Suppressor macrophage (primary cell): ENCODE data around the gene DDX31.

Source experiments
- DNase-seq, 4 experiments: peaks; one replicate each; pipeline ENCODE4 v3.0.0-alpha.2; 2020 to 2022

DDX31 gene

DNA sequence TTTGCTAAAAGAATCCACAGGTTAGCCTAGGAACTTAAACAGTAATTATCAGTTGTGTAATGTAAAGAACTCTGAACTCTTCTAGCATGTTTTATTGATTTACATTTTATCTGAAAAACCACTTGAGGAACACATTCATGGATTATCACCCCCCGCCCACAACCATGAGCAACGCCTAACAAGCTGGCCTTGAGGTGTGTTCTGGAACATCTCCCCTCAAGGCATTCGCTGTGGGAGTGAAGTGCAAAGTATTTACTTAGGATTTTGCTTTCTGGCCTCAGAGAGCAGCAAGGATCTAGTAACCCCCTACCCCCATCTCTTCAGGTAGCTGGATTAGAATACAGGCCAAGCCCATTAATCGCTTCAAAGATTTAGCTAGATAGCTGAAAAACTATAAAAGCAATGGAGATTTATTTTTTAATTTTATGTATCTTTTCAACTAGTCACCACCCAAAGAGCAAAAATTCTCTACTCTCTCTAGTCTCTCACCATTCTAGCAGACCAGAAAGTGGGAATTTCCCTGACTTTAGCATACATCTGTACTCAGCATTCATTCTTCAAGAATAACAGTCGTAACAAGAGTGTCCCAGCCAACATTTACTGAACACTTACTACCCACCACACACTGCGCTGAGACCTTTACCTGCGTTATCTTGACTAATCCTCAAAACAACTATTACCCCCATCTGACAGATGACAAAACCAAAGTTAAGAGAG, 37.2 kb downstream of the DDX31 start:
- no peak for DNase-seq

DNA sequence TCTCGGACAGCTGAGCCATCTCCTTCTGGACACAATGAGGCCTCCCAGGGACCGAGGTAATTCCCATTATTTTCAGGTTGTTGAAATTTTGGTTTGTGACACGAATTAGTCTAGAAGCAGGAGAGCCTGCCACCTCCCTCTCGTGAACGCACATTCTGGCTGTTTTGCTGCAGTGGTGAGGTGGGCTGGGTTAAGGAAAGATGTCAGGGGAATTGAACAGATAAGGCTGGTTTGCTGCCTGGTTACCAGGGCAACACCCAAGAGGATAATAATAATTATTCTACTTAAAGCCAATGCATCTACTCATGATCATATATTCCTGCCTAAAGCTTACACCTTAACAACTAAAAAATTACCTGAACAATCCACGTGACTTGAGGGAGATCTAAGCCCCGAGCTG, 38.1 kb downstream of the DDX31 start:
- no peak for DNase-seq

DNA sequence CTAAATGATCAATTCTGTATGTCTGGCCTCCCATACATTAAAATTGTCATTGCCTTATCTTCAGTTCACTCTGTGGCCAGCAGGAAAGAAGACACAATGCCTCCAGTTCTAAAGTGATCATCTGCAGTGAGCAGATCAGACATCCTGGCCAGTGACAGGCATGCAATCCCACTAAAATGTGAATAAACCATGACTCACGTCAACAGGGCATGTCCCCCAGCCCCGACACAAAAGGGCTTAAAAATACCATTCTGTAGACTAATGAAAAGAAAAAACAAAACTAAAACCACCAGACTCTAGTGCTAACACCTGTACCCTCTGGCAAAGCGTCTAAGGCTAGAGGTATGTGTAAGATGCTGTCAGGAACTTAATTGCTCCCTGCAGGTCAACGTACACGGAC, 38.5 kb downstream of the DDX31 start:
- no peak for DNase-seq

DNA sequence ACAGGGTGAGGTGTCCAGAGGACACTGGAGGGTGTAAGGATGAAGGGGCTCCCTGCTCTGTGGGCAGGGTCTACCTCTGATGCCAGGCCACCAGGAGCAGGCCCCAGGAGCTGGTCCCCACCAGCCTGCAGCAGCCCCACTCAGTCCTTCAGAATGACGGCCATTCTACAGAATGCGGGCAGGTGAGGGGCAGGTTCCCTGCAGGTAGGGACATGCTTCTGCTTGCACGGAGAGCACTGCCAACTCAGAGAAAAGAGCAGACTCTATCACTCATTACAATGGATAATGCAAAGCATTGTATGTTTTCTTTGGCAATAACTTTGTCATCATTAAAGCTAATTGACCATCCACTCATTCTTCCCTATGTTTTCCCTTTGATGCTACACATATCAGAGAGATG, 39.0 kb downstream of the DDX31 start:
- DNase-seq: no peak

DNA sequence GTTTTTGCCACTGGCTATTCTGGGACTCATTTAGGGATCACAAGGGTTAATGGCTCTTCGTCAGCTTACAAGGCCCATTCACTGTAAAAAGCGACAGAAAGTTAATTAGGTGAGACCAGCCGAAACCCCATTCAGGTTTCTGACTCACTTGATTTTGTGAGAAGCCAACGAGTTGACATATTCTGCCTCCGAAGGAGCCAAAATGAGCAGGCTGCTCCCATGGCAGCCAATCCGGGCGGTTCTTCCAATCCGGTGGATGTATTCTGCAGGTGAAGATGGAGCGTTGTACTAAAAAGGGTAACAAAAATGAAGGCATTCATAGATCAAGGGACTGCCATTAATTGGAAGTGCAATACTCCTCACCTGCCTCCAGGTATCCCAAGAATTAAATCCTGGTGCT, 39.7 kb downstream of the DDX31 start:
- no peak for DNase-seq

DNA sequence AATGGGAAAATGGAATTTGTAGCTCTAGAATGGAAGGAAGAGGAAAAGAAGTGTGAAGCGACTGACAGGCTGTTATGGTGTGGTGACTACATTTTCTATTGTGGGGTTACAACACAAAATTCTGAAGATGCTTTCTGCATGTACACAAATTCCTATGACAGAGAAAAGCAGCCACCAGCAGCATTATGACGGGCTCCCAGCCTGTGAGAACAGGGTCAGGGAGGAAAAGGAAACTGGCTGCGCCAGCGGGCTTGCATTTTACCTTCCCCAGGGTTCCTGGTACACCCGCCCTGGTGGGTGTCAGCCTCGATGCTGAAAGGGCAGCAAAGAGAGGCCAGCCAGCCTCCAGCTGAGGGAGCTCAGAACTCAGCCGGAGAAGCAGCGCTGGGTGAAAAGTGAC, 41.0 kb downstream of the DDX31 start:
- no peak for DNase-seq

DNA sequence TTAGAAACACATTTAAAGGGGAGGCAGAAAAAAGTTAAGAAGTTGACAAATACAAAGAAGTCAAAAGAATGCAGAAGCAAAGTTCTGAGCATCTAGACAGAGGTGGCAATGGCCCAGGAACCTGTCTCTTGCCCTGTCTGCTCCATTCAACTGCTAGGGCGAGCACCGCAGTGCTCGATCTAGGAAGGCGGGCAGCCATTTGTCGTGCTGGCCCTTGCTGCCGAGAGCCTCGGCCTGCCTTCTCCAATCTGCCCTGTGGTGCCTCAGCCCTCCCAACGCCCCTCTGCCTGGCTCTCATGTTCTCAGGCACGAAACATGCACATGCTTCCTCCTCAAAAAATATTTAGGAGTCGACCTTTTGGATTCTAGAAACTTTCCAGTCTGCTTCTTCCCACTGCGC, 42.2 kb downstream of the DDX31 start:
- DNase-seq: no peak

DNA sequence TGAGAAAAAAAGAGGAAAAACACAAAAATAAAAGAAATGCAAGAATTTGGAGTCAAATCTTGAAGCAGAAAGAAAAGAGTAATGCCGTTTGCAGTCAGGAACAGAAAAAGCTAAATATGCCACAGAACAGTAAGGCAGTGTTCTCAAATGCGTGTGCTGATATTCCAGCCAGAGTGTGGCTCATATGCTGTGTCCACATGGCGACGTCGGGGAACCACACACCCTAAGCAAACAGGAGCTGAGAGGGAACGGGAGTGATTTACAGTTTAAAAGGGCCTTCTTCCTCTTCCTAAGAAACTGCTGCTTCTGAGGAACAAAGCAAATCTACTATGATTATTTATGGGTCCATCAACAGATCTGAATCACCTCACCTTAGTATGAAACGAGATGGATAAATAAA, 42.7 kb downstream of the DDX31 start:
- DNase-seq: no peak

DNA sequence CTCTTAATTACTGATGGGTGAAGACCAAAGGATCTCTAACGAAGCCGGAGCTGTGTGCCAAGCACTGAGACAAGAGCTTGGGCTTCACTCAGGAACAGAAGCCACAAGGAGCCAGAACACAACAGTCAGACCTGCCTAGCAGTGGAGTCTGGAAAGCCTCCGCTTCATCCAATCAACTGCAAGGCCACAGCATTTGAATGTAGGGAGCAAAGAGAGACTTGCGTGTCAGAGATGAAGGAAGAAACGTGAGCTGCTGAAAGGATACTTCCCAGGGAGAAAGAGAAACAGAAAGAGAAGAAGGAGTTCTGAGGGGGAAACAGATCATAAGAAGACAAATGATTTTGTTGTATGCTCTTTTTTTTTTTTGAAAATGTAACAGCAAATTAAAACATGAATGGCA, 43.5 kb downstream of the DDX31 start:
- no peak for DNase-seq

DNA sequence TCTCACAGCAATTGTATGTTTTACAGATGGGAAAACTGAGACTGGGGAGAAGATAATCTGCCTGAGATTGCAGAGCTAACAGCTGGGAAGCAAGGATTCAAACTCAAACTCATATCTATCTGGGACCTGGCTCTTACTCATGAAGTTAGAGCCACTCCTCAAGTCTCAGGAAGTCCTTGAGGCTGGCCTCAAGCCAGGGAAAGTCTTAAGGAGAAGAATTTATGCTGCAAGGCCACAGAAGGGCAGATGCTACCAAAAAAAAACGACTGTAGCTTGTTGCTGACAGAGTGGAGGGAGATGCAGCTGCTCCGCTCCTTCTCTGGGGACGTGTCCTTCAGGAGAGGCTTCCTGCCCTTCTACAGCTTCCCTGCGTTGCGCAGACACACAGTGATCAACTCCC, 47.6 kb downstream of the DDX31 start:
- DNase-seq: no peak

DNA sequence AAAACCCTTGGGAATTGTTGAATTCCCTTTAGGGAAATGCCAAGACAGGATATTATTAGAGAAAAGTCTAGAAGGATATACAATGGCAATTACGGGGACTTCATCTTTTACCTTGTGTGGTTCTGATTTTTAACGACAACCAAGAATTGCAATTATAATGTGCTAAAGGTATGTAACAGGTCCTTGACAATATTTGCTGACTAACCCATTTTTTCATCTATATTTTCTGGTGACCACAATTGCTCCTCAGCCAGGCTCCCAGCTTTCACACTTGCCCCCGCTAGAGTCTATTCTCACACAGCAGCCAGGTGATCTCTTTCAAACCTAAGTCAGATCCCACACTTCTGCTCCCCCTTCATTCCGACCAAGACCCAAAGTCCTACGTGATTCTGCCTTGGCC, 53.1 kb downstream of the DDX31 start:
- DNase-seq: no peak

DNA sequence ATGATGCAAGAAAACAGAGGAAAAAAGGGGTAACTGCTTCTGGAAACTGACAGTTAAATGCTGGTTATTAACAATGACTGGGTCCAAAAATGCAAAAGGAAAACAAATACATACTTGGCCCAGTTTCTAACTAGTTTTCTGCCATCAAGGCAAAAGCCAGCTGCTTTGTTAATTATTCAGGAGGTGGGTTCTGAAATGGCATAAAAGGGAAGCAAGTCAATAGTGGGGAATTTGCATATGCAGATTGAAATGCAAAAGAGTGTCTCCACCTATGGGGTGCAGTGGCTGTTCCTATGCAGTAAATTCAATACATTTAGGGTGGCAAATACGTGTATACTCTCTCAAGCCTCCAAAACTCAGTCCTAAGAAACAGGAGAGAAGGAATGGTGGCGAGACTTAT, 54.0 kb downstream of the DDX31 start:
- DNase-seq: no peak

DNA sequence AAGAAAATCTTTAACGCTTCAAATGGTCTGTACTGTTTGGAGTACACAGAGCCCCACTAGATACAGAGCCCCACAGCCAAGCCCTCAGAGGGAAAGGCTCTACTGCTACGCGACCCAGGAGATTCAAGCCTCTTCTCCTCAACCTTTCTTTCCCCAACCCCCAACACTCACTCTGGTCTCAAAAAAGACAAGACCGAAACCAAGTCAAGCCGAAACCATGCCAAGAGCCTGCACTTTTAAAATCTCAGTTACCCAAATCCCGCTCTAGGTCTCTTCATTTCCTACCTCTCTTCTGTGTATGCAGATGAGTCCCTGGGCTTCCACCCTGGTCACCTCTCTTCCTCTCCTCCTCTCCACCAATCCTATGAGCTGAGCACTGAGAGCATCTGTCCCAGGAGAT, 55.5 kb downstream of the DDX31 start:
- no peak for DNase-seq

DNA sequence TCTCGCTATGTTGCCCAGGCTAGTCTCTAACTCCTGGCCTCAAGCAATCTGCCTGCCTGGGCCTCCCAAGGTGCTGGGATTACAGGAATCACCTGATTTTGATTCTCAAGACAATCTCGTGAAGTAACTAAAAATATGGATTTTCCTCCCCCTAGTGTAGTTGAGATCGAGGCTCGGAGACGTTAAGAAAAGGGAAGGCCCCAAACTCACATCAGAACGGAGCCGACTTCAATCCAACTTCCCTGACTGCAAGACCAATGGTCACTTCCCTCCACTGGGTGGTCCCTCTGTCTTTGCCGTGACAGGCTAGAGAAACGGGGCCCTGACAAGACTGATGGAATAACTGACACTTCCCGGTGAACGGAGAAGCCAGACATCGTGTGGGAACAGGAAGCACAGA, 59.1 kb downstream of the DDX31 start:
- no peak for DNase-seq

DNA sequence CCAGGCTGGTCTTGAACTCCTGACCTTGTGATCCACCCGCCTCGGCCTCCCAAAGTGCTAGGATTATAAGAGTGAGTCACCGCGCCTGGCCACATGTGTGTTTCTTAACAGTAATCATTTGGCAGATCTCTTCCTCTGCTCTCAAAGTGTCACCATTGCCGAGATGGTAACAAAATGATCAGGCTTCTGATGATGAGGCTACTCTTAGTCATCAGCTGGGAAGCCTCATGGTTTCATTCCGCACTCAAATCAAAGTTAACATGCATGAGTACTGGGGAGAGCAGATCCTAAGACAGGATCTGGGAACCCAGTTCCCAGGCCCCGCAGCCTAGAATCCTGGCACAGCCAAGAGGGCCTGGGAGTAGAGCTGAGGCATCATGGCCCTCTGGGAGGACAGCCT, 60.0 kb downstream of the DDX31 start:
- DNase-seq: no peak

DNA sequence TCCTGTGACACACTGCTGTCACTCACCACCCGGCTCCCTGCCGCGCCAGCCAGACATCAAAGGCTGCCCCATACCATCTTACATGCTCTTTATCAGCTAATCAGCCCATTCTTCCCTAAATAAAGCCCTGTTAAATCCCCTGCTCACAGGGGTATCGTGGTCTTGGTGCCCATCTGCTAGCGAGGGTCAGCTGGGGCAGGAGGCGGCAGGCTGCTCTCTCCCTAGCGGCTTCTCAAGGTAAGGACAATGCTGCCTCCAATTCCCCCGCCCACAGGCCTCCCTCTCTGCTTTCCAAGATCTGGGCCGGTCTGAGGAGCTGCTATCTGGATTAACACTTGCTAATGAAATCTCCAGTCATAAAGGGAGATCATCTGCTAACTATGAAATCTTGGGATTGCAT, 60.6 kb downstream of the DDX31 start:
- DNase-seq: no peak

DNA sequence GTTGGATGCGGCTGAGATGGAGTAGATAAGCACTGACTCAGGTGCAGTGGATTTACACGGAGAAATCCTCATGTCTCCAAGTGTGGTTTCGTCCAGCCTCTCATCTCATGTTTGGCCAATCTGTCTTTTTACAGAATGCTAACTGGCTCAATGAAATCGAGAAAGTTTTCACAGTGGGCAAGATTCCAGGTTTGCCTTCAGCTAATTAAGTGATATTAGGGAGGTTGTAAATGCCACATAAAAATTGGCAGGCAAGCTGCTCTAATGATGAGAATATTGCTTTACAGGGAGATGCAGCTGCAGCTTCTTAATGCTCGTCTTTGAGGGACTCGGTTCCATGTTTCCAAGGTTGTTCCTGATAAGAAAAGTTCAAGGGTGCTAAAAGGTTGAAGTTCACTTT, 63.7 kb downstream of the DDX31 start:
- DNase-seq: no peak

DNA sequence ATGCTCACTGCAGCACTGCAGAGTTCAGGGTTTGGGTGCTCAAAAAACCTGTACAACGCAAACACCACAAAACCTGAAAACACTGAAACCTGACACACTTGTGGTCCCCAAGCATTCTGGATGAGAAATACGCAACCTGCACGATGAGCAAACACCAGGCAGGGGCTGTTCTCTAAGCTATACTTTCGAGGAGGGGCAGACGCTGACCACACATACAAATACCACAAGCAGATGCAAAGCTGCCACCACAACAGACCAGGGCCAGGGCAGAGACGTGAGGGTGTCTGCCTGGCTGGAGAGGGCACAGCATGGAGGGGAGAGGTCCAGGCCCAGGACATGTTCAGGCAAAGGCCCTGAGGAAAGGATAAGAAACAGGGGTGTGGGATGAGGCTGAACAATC, 64.4 kb downstream of the DDX31 start:
- DNase-seq: no peak

DNA sequence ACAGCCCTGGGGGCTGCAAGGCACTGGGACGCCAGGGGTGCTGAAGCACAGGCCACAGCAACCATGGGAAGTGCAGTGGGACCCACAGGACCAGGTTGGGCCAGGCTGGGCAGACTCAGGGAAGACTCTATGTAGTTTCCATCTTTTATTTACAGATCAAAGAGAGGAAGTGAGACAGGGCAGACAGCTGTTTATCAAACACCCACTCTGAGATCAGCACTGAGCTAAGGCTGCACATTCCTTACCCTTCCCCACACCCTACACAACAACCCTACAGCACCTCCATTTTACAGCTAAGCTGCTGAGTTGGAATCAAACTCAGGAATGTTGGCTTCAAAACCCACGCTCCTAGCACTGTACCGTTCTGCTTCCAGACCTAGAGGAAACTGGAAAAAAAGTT, 67.6 kb downstream of the DDX31 start:
- no peak for DNase-seq

DNA sequence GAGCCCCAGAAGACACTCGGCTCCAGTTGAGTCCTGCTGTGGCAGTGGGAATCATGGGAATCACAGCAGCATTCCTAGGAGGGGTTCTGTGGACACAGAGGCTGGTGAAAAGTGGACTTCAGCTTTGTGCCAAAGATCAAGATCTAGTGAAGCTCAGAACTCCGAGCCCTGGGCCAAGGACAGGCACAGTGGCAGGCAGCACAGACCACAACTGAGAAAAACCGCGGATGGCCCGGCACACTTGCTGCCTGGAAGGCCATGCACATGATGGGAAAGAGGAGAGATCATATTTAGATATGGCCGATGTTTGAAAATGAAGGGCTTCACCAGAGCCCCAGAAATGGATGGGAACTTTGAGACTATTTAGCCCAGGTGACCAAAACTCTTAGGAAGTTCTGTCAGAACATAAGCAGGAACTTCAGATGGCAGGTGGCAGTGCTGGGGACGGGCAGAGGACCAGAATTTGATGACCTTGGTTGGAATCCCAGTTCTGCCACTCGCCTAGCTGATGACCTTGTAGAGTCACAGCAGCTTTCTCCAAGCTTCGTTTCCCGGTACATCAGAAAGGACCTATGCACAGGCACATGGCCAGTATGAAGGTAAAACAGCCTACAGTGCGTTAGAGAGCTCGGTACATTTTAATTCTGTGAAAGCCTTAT, 69.3 kb downstream of the DDX31 start:
- DNase-seq: no peak

DNA sequence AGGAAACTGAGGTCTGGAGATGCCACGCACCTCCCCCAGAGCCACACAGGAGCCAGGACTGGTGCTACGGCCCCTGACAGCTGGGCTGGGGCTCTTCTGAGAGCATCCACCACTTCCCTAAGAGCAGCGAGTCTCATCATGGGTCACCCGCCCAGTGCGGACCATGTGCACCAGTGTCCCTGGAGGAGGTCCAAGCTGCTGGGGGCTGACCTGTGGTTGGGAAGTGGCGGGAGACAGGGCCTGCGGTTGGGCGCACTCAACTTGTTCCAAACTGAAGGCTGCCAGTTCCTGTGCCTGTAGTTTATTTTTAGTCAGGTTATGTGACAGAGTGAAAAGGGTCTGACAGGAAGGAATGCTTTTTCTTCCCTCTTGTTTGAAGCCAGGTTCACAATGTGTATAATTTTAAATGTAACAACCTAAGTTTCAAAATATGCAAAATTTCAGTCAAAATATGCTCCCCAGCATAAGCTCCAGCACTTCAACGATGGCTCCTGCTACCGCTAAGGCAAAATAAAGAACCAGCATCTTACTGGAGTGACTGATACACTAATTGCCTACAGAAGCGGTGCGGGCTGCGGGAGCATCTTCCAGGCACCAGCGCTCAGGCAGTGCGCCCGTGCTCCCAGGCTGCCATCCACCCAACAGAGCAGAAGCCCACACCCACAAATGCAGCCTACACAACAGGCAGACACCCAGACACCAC, 72.6 kb downstream of the DDX31 start:
- DNase-seq: peak; percentile 44 to 63 (median 55)

DNA sequence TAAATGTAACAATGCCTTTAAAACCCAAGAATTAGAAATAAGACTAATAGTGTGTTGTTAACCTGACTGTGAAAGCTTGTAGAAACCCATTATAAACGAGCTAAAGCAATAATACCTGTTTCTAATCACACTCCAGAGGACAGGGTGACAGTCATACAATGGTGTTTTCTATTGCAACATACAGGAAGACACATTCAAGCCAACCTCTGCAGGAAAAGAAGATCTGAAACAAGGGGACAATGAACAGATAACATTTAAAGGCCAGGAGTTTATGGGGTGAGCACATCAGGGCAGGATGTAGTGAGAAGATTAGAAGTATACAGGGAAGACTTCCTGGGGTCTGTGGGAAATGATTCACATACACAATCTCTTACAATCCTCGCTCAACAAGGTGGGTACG, 73.6 kb downstream of the DDX31 start:
- no peak for DNase-seq

DNA sequence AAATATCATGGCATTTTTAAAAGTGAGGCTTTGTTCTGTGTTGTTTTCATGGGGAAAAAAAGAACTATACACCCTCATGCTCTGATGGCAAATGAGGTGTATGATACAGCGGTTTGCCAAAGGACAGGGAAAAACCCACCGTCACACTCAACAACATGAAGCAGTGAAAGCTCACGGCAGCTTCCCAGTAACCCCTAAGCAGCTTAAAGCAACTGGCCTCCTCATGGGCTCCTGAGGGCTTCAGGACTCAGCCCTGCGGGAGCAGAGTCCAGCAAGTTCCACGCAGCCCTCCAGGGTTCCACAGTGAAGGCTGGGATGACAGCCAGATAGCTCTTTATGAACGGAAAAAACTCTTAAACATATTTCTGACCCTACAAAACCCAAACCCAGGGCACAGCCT, 74.5 kb downstream of the DDX31 start:
- no peak for DNase-seq

DNA sequence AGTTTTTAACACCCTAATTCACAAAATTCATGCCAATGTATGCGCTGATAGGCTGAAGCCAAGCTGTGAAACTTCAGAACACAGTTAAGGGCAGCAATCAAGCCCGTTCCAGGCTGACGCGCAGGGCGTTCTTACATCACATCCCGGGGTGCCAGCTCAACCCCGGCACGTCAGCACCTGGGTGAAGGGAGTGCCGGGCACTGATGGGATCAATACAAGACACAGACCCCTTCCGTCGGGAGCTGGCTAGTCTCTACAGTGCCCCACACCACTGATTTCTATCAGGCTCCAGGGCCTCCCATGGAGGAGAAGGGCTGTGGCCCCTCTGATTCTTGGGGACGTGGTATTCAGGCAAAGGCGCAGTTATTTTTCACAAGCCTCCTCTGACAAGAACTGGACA, 75.4 kb downstream of the DDX31 start:
- no peak for DNase-seq
